Lung (tissue), 12 donors: Measurements from ENCODE around the gene CPNE7. TPM values are rescaled to one million over a fixed set of nuclear protein-coding genes. Genes with fewer than 3 reads are reported as not detected.

Experiments
- ATAC-seq: fragments of 200-7000 bp; cut with Tn5 transposase; one replicate; pipeline ENCODE4 v1.9.1; 2020; ENCODE audit warnings: moderate number of reproducible peaks; ENCODE audit not compliant: insufficient read depth, low FRiP score
- DNase-seq, 3 donors: peaks; one replicate each; pipeline ENCODE4 v3.0.0-alpha.2; 2013 to 2017
- H3K27ac ChIP-seq, 2 donors: one replicate each; pipeline ENCODE4 v1.5.1; 2013; ENCODE audit warnings: mild to moderate bottlenecking in 2 of 2, moderate library complexity in 2 of 2, control low read depth in 1 of 2, inconsistent platforms in 1 of 2, low read depth in 1 of 2, low read length in 1 of 2
- H3K27me3 ChIP-seq, 3 donors: one replicate each; pipeline ENCODE4 v1.5.1; 2013; ENCODE audit warnings: low read length in 2 of 3; ENCODE audit not compliant: control insufficient read depth in 3 of 3, insufficient read depth in 3 of 3
- H3K36me3 ChIP-seq, 4 donors: one replicate each; pipeline ENCODE4 v1.5.1; 2013; ENCODE audit warnings: low read length in 4 of 4, mild to moderate bottlenecking in 1 of 4, moderate library complexity in 1 of 4; ENCODE audit not compliant: control insufficient read depth in 4 of 4, insufficient read depth in 4 of 4
- H3K4me1 ChIP-seq, 5 donors: one replicate each; pipeline ENCODE4 v1.5.1; 2013; ENCODE audit warnings: low read length in 5 of 5, mild to moderate bottlenecking in 2 of 5, moderate library complexity in 1 of 5; ENCODE audit not compliant: control insufficient read depth in 5 of 5, insufficient read depth in 5 of 5
- H3K4me3 ChIP-seq: one replicate; pipeline ENCODE4 v1.5.1; 2013; ENCODE audit warnings: mild to moderate bottlenecking, control low read depth, moderate library complexity
- H3K9ac ChIP-seq, 2 donors: one replicate each; pipeline ENCODE4 v1.5.1; 2013; ENCODE audit warnings: low read length in 2 of 2, control low read depth in 1 of 2; ENCODE audit not compliant: insufficient read depth in 1 of 2
- H3K9me3 ChIP-seq, 4 donors: one replicate each; pipeline ENCODE4 v1.5.1; 2013; ENCODE audit warnings: low read length in 3 of 4, mild to moderate bottlenecking in 1 of 4, moderate library complexity in 1 of 4; ENCODE audit not compliant: control insufficient read depth in 4 of 4, insufficient read depth in 3 of 4
- WGBS, 2 donors: extraction: QIAGEN DNeasy Blood & Tissue Kit; methylation state at CpG; one replicate each; pipeline ENCODE4 v1.1.7; 2013; 5-methylcytosine and 5-hydroxymethylcytosine counted together
- polyA plus RNA-seq, 2 donors: library from polyadenylated mRNA; stranded (reverse); fragments of 200-250 nt; gene quantifications; one replicate each; pipeline ENCODE4 v1.2.1, GENCODE V29; 2013
- total RNA-seq, 2 donors: library from RNA; depleted of rRNA in 1 of 2; stranded (reverse); fragments of >200 nt in 1 of 2; gene quantifications; one replicate each; pipeline ENCODE4 v1.2.1, GENCODE V29; 2014 to 2021
- TF ChIP-seq, protein P1 (sequence below): IDR thresholded peaks from 2 replicates; pipeline ENCODE4 v1.5.1; 2012; ENCODE audit warnings: mild to moderate bottlenecking; ENCODE audit errors: control extremely low read depth, extremely low read depth
- donor health status: control.
- donor health status: control.
- donor health status: Bipolar disorder and iron deficiency.
- donor health status: healthy.
- donor health status: DM: yes; HTN: yes; CAD: no.

Gene CPNE7
- total and polyA plus RNA-seq, 4 donors = 0.65 to 2.2 (median 1.2) TPM

- H3K9me3 ChIP-seq = peaks cover 0 to 2% (median 0%) of the 10 kb centered on the region in 4 donors
- no peak overlapping the region for H3K27ac ChIP-seq
- H3K27me3 ChIP-seq = peaks cover 0 to 3% (median 2%) of the 10 kb centered on the region in 3 donors
- H3K9ac ChIP-seq = no peak overlapping the region
- no peaks in the 10 kb centered on the region for H3K36me3 ChIP-seq
- 83 to 88% methylated on average over 14 to 18 of the region's 18 CpGs for WGBS, 2 donors
- TF ChIP-seq, protein P1, sequence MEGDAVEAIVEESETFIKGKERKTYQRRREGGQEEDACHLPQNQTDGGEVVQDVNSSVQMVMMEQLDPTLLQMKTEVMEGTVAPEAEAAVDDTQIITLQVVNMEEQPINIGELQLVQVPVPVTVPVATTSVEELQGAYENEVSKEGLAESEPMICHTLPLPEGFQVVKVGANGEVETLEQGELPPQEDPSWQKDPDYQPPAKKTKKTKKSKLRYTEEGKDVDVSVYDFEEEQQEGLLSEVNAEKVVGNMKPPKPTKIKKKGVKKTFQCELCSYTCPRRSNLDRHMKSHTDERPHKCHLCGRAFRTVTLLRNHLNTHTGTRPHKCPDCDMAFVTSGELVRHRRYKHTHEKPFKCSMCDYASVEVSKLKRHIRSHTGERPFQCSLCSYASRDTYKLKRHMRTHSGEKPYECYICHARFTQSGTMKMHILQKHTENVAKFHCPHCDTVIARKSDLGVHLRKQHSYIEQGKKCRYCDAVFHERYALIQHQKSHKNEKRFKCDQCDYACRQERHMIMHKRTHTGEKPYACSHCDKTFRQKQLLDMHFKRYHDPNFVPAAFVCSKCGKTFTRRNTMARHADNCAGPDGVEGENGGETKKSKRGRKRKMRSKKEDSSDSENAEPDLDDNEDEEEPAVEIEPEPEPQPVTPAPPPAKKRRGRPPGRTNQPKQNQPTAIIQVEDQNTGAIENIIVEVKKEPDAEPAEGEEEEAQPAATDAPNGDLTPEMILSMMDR = no peak
- no peak for ATAC-seq
- DNase-seq = no peak
- H3K4me3 ChIP-seq = no peak overlapping the region
- peaks cover 0 to 15% (median 3%) of the 10 kb centered on the region in 5 donors for H3K4me1 ChIP-seq
Observed at GRCh38 chr16:89621136-89621697, 45.7 kb downstream of the CPNE7 start.

GRCh38 chr16:89621698-89622409, 46.3 kb downstream of the CPNE7 start:
- ATAC-seq = no peak

GRCh38 chr16:89623511-89624261, 48.1 kb downstream of the CPNE7 start:
- ATAC-seq (no peak), DNase-seq (peak in 2 of 3 donors; percentile 21 to 45)
- H3K36me3 ChIP-seq = no peaks in the 10 kb centered on the region
- H3K4me3 ChIP-seq = no peak overlapping the region
- H3K9ac ChIP-seq = no peak overlapping the region
- TF ChIP-seq, protein P1 = no peak
- peak overlapping the region in 1 of 2 donors; percentile 71 for H3K27ac ChIP-seq
- peaks cover 0 to 11% (median 1%) of the 10 kb centered on the region in 5 donors for H3K4me1 ChIP-seq
- peaks cover 0 to 3% (median 2%) of the 10 kb centered on the region in 3 donors for H3K27me3 ChIP-seq
- 43 to 48% methylated on average over 28 of the region's 28 CpGs for WGBS, 2 donors
- no peaks in the 10 kb centered on the region for H3K9me3 ChIP-seq

More at GRCh38 chr16:89621698-89622409, 46.3 kb downstream of the CPNE7 start:
- Histone ChIP-seq H3K4me3 (no peak overlapping the region), H3K36me3 (no peaks in the 10 kb centered on the region), H3K4me1 (peaks cover 0 to 15% (median 3%) of the 10 kb centered on the region in 5 donors), H3K27ac (no peak overlapping the region), H3K9me3 (peaks cover 0 to 2% (median 0%) of the 10 kb centered on the region in 4 donors), H3K9ac (no peak overlapping the region), H3K27me3 (peaks cover 0 to 3% (median 2%) of the 10 kb centered on the region in 3 donors)
- TF ChIP-seq, protein P1 = no peak
- 80 to 87% methylated on average over 32 of the region's 32 CpGs for WGBS, 2 donors
- DNase-seq = no peak
